Neural cell (in vitro differentiated cells): ENCODE data around the gene TRPV2.

Experiments used
- CTCF ChIP-seq: fragments of 450-650 bp; IDR thresholded peaks from 2 replicates; pipeline ENCODE4 v1.5.1; 2014; ENCODE audit warnings: antibody characterized with exemption, mild to moderate bottlenecking, moderate library complexity; ENCODE audit not compliant: poor library complexity, severe bottlenecking
- POLR2AphosphoS5 ChIP-seq: IDR thresholded peaks from 2 replicates; pipeline ENCODE4 v1.6.1; 2012
- SMC3 ChIP-seq: fragments of 450-650 bp; conservative IDR thresholded peaks from 2 replicates; pipeline ENCODE4 v1.6.1; 2014; ENCODE audit warnings: antibody characterized with exemption, mild to moderate bottlenecking, moderate library complexity; ENCODE audit not compliant: poor library complexity
- TAF1 ChIP-seq: IDR thresholded peaks from 2 replicates; pipeline ENCODE4 v1.6.1; 2012; ENCODE audit warnings: low read depth

- TF ChIP-seq POLR2AphosphoS5 (no peak), CTCF (no peak), SMC3 (no peak), TAF1 (peak; percentile 4)
Observed at GRCh38 chr17:16439303-16439791, 24.0 kb downstream of the TRPV2 start.
